SH-SY5Y (cell line): ENCODE measurements around the gene SCAF4.

ENCODE experiments used
- GATA2 ChIP-seq: IDR thresholded peaks from 2 replicates; pipeline ENCODE4 v1.6.1; 2011; ENCODE audit warnings: mild to moderate bottlenecking, low read depth, low read length
- GATA3 ChIP-seq: IDR thresholded peaks from 2 replicates; pipeline ENCODE4 v1.6.1; 2011; ENCODE audit warnings: low read depth, mild to moderate bottlenecking, low read length, moderate library complexity

DNA sequence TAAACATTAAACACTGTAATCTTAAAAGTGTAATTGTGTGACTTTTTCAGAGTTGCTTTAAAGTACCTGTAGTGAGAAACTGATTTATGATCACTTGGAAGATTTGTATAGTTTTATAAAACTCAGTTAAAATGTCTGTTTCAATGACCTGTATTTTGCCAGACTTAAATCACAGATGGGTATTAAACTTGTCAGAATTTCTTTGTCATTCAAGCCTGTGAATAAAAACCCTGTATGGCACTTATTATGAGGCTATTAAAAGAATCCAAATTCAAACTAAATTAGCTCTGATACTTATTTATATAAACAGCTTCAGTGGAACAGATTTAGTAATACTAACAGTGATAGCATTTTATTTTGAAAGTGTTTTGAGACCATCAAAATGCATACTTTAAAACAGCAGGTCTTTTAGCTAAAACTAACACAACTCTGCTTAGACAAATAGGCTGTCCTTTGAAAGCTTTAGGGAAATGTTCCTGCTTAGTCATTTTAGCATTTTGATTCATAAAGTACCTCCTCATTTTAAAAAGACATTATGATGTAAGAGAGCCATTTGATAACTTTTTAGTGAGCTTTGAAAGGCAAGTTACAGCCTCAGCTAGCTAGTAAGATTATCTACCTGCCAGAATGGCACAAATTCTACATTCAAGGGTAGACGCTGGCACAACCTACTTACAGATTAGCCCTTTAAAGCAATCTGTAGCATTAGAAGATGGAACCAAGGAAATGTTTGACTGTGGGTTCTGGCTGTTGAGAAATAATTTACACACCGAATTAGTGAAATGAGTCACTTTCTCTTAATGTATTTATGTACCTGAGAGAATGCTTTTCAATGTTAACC, 63.0 kb downstream of the SCAF4 start:
- no peak for TF ChIP-seq GATA2
- TF ChIP-seq GATA3 = no peak
